Ovary (tissue), 9 donors: Measurements from ENCODE around the gene PHAF1. TPM values are rescaled to one million over a fixed set of nuclear protein-coding genes. Genes with fewer than 3 reads are reported as not detected.

Experiments used
- DNase-seq, 5 donors: peaks; one replicate each; pipeline ENCODE4 v3.0.0-alpha.2; 2019 to 2020
- H3K27ac ChIP-seq, 2 donors: fragments of 200-600 bp; one replicate each; pipeline versions ENCODE4 v1.5.1 to v1.8.0; 2019 to 2022
- H3K27me3 ChIP-seq: fragments of 200-600 bp; one replicate; pipeline ENCODE4 v1.8.0; 2022
- H3K36me3 ChIP-seq: fragments of 200-600 bp; sonication (generic); one replicate; pipeline ENCODE4 v1.5.1; 2019
- H3K4me1 ChIP-seq: one replicate; pipeline ENCODE4 v1.8.1; 2013; ENCODE audit warnings: mild to moderate bottlenecking, moderate library complexity; ENCODE audit not compliant: insufficient read depth
- H3K4me3 ChIP-seq: fragments of 200-600 bp; sonication (generic); one replicate; pipeline ENCODE4 v1.5.1; 2017
- H3K9me3 ChIP-seq, 2 donors: fragments of 200-600 bp in 1 of 2; sonication (generic) in 1 of 2; one replicate each; pipeline versions ENCODE4 v1.5.1 to v1.8.1; 2013 to 2019; ENCODE audit warnings: mild to moderate bottlenecking in 1 of 2, moderate library complexity in 1 of 2
- EP300 ChIP-seq: sonication (generic); formaldehyde crosslinking; IDR thresholded peaks from one replicate; pipeline ENCODE4 v1.6.1; 2017; ENCODE audit warnings: antibody characterized with exemption
- POLR2A ChIP-seq: fragments of 450-650 bp; IDR thresholded peaks from one replicate; pipeline ENCODE4 v1.6.1; 2017; ENCODE audit warnings: antibody characterized with exemption, mild to moderate bottlenecking, moderate library complexity
- WGBS, 3 donors: extraction: QIAGEN DNeasy Blood & Tissue Kit in 1 of 3; methylation state at CpG; one replicate each; pipeline versions ENCODE4 v1.1.5 to v1.1.7; 2013 to 2017; 5-methylcytosine and 5-hydroxymethylcytosine counted together
- intact Hi-C, 4 donors: fragments of 100-400 bp; cut with DNase I; formaldehyde crosslinking; loops; one replicate each; pipeline versions ENCODE4 v1.11.0 to v1.15.1; 2022 to 2023
- polyA plus RNA-seq, 2 donors: library from polyadenylated mRNA; stranded (reverse); fragments of 200-250 nt in 1 of 2; fragments of 350-450 nt in 1 of 2; fragmentation: Illumina TruSeq in 1 of 2; extraction: RNeasy Lipid Tissue Mini Kit (QIAGEN cat#74804) in 1 of 2; gene quantifications; one replicate each; pipeline ENCODE4 v1.2.3, GENCODE V29; 2013 to 2014
- total RNA-seq, 7 donors: library from RNA; depleted of rRNA in 2 of 7; stranded (reverse); fragments of >200 nt in 2 of 7; fragmentation: NEBNext Ultra II Directional in 3 of 7; extraction: Animal tissue kit (Norgen Biotek cat#: 25700) in 3 of 7; gene quantifications; one replicate each; pipeline versions ENCODE4 v1.1.0 to v1.2.4, GENCODE V29; 2016 to 2023
- TF ChIP-seq, protein P1 (sequence below), 3 donors: fragments of 450-650 bp in 2 of 3; fragments of 200-600 bp in 1 of 3; IDR thresholded peaks; one replicate each; pipeline versions ENCODE4 v1.5.1 to v1.8.0; 2016 to 2022; ENCODE audit warnings: antibody characterized with exemption in 3 of 3, mild to moderate bottlenecking in 1 of 3
- donor health status: DM: no; HTN: no; CAD: no; lungs with moderate emphysema.
- donor health status: DM: no; HTN: no; CAD: no.
- donor health status: Bipolar disorder and iron deficiency.
- donor health status: DM: yes; HTN: yes; CAD: no.
- donor health status: DM: no; HTN: no; CAD: no.
- donor health status: DM: yes; HTN: yes; CAD: no.

The PHAF1 gene
- total and polyA plus RNA-seq, 9 donors = 9.0 to 25.1 (median 14.9) TPM

GRCh38 chr16:67147437-67148140 lies 37.8 kb downstream of the PHAF1 start:
- no peaks in the 10 kb centered on the region for H3K4me1 ChIP-seq
- H3K9me3 ChIP-seq = no peaks in the 10 kb centered on the region
- no peak overlapping the region for H3K4me3 ChIP-seq
- no peak overlapping the region for H3K27ac ChIP-seq
- H3K36me3 ChIP-seq = peaks cover 2% of the 10 kb centered on the region
- 89 to 98% (median 93%) methylated on average over 4 of the region's 4 CpGs for WGBS, 3 donors
- TF ChIP-seq POLR2A = no peak
- TF ChIP-seq EP300 = no peak
- TF ChIP-seq, protein P1, sequence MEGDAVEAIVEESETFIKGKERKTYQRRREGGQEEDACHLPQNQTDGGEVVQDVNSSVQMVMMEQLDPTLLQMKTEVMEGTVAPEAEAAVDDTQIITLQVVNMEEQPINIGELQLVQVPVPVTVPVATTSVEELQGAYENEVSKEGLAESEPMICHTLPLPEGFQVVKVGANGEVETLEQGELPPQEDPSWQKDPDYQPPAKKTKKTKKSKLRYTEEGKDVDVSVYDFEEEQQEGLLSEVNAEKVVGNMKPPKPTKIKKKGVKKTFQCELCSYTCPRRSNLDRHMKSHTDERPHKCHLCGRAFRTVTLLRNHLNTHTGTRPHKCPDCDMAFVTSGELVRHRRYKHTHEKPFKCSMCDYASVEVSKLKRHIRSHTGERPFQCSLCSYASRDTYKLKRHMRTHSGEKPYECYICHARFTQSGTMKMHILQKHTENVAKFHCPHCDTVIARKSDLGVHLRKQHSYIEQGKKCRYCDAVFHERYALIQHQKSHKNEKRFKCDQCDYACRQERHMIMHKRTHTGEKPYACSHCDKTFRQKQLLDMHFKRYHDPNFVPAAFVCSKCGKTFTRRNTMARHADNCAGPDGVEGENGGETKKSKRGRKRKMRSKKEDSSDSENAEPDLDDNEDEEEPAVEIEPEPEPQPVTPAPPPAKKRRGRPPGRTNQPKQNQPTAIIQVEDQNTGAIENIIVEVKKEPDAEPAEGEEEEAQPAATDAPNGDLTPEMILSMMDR (IDR thresholded peaks at IDR 0.05) = no peak
- intact Hi-C loops = no loop called here
- H3K27me3 ChIP-seq = no peaks in the 10 kb centered on the region
- no peak for DNase-seq

DNA sequence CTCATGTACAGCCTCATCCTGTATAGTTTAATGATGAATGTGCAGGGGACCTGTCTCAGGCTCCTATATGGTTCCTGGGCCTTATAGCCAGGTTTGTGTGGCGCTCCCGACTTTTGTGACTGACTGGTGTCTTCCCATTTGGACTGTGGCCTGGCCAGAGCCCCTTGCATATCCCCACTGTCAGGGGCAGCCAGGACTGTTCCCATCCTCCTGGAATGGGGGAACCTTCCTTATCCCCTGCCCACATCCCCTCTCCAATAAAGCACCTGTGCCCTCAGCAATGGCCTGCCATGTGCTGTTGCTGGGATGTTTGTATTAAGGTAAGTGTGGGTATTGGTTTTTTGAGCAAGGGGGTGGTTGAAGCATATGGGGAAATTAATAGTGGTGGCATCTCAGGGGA lies 38.5 kb downstream of the PHAF1 start:
- Histone ChIP-seq H3K9me3 (no peaks in the 10 kb centered on the region), H3K4me1 (no peaks in the 10 kb centered on the region), H3K27ac (no peak overlapping the region), H3K27me3 (no peaks in the 10 kb centered on the region), H3K36me3 (no peaks in the 10 kb centered on the region), H3K4me3 (no peak overlapping the region)
- DNase-seq = no peak
- TF ChIP-seq POLR2A (no peak), EP300 (no peak)
- TF ChIP-seq, protein P1 (IDR thresholded peaks at IDR 0.05) = no peak
- intact Hi-C loops = no loop called here
- WGBS, 3 donors = 77 to 85% (median 85%) methylated on average over 2 of the region's 2 CpGs

- intact Hi-C loops = no loop called here
- TF ChIP-seq EP300 = no peak
- no peak for TF ChIP-seq POLR2A
- TF ChIP-seq, protein P1 (IDR thresholded peaks at IDR 0.05) = no peak
These were observed 39.0 kb downstream of the PHAF1 start for GRCh38 chr16:67148656-67149275.

GRCh38 chr16:67149276-67150046 lies 39.7 kb downstream of the PHAF1 start:
- Histone ChIP-seq H3K9me3 (no peaks in the 10 kb centered on the region), H3K4me1 (no peaks in the 10 kb centered on the region), H3K27ac (peak overlapping the region; percentile 19 to 80), H3K27me3 (no peaks in the 10 kb centered on the region), H3K4me3 (no peak overlapping the region), H3K36me3 (no peaks in the 10 kb centered on the region)
- 75 to 80% (median 78%) methylated on average over 77 of the region's 77 CpGs for WGBS, 3 donors
- peak in 2 of 5 donors; percentile 44 to 48 for DNase-seq
- TF ChIP-seq EP300 (no peak), POLR2A (no peak)
- TF ChIP-seq, protein P1 (IDR thresholded peaks at IDR 0.05) = no peak
- intact Hi-C loops = loop anchor here in 1 of 4 donors (10.0 kb wide), 1 partner anchor 255 kb away; no protein-coding TSS in a partner anchor

More at GRCh38 chr16:67148656-67149275, 39.0 kb downstream of the PHAF1 start:
- Histone ChIP-seq H3K4me3 (no peak overlapping the region), H3K4me1 (no peaks in the 10 kb centered on the region), H3K27me3 (no peaks in the 10 kb centered on the region), H3K9me3 (no peaks in the 10 kb centered on the region), H3K27ac (no peak overlapping the region), H3K36me3 (no peaks in the 10 kb centered on the region)
- 67 to 80% (median 74%) methylated on average over 11 of the region's 11 CpGs for WGBS, 3 donors
- DNase-seq = peak in 1 of 5 donors; percentile 17
